Stimulated activated CD4-positive, alpha-beta T cell treated with anti-CD3 and anti-CD28 coated beads, Interleukin-1b, Interleukin-23, amount 100 ng/mL, for 1 hour (primary cell): Measurements from ENCODE around the gene ATXN1.

Source experiments
- DNase-seq, 2 donors: peaks; one replicate each; pipeline ENCODE4 v3.0.0-alpha.2; 2020; ENCODE audit warnings: low read depth in 2 of 2

ATXN1 gene

GRCh38 chr6:16440636-16441212 lies 320.5 kb downstream of the ATXN1 start:
- DNase-seq = no peak

GRCh38 chr6:16438718-16439591 lies 322.3 kb downstream of the ATXN1 start:
- no peak for DNase-seq

GRCh38 chr6:16437984-16438383 lies 323.3 kb downstream of the ATXN1 start:
- DNase-seq = no peak

- no peak for DNase-seq
Measured at GRCh38 chr6:16437095-16437494, 324.2 kb downstream of the ATXN1 start.

GRCh38 chr6:16436550-16436949 lies 324.7 kb downstream of the ATXN1 start:
- no peak for DNase-seq

GRCh38 chr6:16434885-16435284 lies 326.4 kb downstream of the ATXN1 start:
- DNase-seq = no peak

- DNase-seq = no peak
Measured at GRCh38 chr6:16433338-16433890, 327.8 kb downstream of the ATXN1 start.

- DNase-seq = no peak
Measured at GRCh38 chr6:16432075-16433032, 328.9 kb downstream of the ATXN1 start.

- no peak for DNase-seq
Measured at GRCh38 chr6:16431106-16431505, 330.2 kb downstream of the ATXN1 start.

- DNase-seq = no peak
Measured at GRCh38 chr6:16430391-16431089, 330.7 kb downstream of the ATXN1 start.

- DNase-seq = no peak
Measured at GRCh38 chr6:16429669-16430068, 331.6 kb downstream of the ATXN1 start.

- DNase-seq = no peak
Measured at GRCh38 chr6:16427124-16427523, 334.1 kb downstream of the ATXN1 start.

GRCh38 chr6:16425881-16426615 lies 335.2 kb downstream of the ATXN1 start:
- DNase-seq = no peak

GRCh38 chr6:16421462-16421960 lies 339.7 kb downstream of the ATXN1 start:
- no peak for DNase-seq

GRCh38 chr6:16420715-16421461 lies 340.4 kb downstream of the ATXN1 start:
- no peak for DNase-seq

GRCh38 chr6:16420337-16420714 lies 340.9 kb downstream of the ATXN1 start:
- no peak for DNase-seq

- DNase-seq = no peak
Measured at GRCh38 chr6:16419636-16420336, 341.5 kb downstream of the ATXN1 start.

- DNase-seq = no peak
Measured at GRCh38 chr6:16418151-16418550, 343.1 kb downstream of the ATXN1 start.

- DNase-seq = no peak
Measured at GRCh38 chr6:16415677-16416076, 345.6 kb downstream of the ATXN1 start.
